Fibroblast of skin of right biceps (primary cell): ENCODE results near the gene ICAM2.

ENCODE experiments used
- DNase-seq: peaks from one replicate; pipeline ENCODE4 v3.0.0-alpha.2; 2013

ICAM2 gene

DNA sequence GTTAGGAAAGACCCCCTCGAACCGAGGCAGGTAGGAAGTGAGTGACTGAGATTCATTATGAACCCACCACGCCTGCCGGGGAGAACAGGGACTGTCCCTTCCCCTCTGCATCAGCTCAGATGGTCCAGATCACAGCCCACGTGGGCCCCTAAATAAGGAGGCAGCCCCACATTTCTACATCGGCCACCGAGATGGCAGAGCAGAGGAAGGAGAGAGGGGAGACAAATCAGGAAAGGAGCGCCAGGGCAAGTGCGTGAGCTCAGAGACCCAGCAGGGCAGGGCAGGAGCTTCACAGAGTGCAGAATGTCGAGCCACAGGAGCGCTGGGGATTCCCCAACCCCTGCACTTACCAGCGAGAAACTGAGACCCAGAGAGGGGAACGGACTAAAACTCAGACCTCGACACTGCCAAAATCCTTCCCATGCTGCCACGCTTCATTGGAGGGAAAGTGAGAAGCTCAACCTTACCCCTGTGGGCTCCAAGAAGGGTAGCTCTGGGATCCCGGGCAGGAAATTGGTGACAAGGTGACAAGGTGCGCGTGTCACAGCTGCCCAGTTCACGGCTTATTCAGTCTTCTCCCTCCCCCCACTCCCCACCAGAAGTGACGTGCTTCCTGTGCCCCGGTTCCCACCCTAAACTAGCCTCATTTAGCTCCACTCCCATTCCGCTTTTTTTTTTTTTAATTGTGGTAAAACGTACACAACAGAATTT, at the start of gene ICAM2:
ICAM2 (minus strand) TSS at position 578 of the 711 bp plus-strand sequence. CDS start 13,942 bp downstream, outside the sequence.
- no peak for DNase-seq

DNA sequence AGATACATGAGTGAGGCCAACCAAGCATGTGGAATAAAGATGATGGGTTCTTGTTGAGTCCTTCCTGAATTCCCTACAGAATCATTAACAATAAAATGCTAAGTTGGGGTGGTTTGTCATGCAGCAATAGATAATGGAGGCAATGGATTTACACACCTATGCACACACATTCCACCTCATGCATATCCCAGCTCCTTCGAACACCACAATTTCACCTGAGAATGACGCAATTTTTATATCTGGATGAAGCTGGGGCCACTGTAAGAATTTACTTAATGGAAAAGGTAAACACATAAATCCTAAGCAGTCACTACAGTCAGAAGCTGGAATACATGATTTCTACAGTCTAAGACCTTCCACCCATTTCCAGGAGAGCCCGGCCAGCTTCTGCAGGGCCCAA, 49.8 kb upstream of the ICAM2 start:
- no peak for DNase-seq

DNA sequence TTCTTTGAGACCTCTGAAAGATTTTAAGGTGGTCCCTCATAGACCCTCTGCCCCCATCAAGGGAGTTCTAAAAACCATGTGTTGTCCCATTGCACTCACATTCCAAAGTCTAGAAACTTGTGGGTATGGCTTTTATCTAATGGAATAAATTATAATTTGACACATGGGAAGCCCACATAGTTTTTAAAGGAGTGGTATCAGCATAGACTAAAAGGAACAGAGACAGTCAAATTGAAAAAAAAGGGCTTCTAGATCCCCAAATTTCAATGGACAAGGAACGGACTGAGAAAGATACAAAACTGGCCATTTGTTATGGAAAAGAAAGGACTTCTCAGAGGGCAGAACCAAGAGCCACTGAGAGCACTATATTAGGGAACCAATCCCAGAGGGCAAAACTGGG, 48.7 kb upstream of the ICAM2 start:
- DNase-seq = no peak

DNA sequence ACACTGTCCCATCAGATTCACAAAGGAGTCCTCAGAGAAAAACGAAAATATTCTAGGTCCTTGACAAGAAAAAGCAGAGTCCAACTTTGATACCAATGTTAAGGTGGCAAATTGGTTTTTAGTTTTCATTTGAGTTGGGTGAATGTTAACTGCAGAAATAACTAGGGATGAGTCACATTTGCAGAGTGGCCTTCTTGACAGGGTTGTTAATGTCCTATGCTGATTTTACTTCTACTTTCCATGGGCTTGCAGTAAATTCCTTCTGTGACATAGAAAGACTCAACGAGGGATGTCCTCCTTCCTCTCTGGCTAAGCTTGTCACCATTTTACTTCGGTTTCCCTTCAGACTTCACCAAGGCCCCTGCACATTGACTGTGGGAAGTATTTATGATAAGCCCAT, 47.2 kb upstream of the ICAM2 start:
- no peak for DNase-seq

GRCh38 chr17:64066716-64067115, 46.3 kb upstream of the ICAM2 start:
- DNase-seq = no peak

DNA sequence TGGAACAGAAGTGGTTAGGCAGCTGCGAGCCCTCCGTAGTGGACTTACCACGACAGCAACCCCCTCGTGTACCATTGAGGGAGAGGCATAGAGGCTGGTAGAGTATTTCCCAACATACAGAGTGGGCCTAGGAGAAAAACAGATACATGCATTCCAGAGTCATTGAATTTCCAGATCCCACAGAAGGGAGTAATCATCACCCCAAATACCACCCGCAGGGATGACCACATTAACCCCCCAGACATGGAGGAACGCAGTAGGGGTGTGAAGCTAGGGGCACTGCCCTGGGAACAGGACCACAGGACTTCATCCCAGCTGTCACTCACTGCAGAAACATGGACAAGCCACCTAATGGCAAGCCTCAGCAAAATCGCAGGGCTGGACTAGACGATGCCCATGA, 44.7 kb upstream of the ICAM2 start:
- no peak for DNase-seq

DNA sequence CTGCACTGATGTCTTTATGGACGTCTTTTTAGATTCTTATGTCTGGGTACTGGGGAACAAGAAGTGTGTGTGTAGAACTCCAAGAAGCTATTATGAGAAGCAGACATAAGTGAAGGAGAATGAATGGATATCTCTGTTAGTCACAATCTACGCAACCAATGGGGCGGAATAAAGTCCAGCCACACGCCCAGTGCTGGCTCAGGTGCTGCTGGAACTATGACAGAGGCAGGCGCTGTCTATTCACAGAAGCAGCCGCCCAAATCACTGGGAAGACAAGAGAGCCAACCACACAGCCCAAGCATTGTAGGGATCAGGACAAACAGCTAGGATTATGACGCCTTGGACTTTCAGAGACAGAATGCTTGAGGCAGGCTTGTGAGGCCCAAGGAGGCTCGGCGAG, 43.9 kb upstream of the ICAM2 start:
- no peak for DNase-seq

DNA sequence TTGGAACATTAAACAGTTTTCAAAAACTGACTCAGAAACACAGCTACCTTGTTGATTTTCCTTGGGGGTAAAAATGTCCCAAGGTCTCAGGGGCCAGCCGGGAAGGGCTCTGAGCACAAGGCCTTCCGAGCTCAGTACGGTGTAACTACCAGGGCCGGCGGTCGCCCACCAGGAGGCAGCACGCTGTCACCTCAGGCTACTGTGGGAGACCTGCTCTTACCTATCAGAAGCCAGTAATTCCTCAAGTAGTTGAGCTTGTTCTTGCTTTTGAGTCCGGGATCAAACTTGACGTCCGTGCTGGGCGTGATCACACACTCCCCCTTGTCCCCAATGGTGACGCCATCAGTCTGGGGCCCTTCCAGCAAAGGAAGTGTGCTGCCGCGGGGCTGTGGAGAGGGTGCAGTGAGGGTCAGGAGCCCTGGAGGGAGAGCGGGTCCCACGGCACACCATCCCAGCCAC, 43.4 kb upstream of the ICAM2 start:
- DNase-seq = peak; percentile 28

- no peak for DNase-seq
These were observed 42.7 kb upstream of the ICAM2 start for GRCh38 chr17:64063088-64063487.

DNA sequence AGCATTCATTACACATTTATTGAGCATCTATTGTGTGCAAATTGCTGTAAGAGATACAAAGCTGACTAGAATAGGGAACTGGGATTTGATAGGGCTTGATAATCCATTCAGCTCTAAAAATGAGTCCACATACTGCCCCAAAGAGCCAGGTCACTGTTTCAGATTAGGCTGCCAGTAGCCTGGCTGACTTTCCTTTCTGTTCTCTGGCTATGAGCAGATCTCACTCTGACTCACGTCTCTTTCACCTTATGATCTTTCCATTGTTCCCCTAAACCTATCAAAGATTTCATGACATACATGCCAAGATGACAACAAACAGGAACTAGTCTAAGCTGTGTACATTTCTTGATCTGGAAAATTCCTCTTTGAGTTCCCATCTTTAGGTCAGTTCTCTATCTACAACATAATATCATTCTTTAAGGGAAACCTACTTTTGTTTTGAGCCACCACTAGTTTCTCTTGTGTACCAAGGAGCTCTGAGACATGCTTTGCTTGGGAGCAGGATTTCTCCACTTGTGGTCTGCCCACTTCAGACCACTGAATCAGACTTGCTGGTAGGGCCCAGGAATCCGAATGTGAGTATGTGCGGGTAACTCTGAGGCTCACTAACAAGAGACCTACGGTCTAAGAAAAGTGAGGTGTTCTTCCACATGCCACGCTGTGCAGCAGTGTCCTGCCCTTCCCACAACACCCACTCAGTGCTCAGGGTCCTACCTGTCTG, 40.9 kb upstream of the ICAM2 start:
- DNase-seq = no peak

DNA sequence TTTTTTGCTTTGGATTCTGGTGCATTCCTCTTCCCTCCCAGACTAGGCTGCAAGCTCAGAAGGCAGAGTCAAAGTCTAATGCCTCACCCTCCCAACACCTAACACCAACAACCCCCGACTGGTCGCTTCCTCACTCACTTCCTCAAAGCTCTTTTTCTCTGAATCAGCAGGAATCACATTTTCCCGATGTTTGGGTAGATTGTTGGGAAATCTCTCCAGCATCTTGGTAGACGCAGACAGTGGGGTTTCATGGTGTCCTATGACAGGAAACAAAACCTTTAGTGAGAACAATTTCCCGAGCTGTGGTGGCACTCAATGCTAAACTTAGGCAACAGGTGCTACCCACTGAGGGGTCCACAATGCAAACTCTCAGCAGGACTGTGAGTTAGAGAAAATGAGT, 39.9 kb upstream of the ICAM2 start:
- no peak for DNase-seq

GRCh38 chr17:64059756-64060155, 39.3 kb upstream of the ICAM2 start:
- no peak for DNase-seq

DNA sequence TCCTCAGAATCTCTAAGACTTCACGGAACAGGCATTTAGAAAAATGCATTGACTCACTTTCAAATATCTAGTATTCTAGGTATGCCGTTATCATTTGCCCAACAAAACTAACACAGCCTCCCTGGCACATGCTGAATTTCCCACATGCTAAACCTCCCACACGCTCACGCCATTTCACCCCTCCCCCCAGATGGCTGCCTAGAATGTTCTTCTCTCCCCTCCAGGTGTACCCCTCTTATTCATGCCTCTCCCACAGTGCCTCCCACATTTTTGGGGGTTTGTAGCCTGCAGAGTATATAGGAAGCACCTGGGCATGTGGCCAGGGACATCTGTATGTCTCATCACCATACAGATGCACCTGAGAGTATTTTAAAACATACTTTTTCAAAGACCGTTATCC, 38.2 kb upstream of the ICAM2 start:
- no peak for DNase-seq

GRCh38 chr17:64057701-64058263, 37.3 kb upstream of the ICAM2 start:
- DNase-seq = no peak

DNA sequence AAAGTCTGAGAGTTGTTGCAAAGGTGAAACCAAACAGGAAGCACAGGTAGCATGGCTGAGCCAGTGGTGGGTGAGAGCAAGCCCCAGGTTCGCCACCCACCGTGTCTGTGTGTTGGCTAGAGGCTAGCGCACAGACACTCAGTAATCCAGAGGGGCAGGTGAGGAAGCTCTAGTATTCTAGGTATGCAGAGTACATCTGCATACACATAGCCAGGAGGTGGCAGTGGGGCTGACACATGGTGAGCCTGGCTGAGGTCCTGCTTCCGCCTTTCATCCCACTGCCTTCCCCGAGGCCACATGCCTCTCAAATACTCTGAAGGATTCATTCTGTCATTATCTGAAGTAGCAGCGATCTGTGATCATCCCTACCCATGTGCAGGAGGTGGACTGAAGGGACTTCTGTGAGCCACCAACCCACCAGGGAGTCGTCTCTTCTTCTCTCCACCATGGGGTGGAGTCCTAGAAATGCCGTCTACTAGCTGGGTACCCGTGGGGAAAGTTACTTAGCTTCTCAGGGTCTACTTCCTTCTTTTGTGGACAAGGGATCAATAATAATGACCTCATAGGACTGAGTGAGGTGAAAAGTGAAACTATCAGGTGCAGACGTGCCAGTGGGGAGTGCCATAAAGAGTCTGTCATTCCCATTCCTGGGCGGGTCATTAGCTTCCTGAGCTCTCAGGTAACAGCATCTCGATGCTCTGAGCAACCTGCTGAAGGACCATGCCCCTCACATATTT, 36.0 kb upstream of the ICAM2 start:
- no peak for DNase-seq

GRCh38 chr17:64055183-64056142, 35.0 kb upstream of the ICAM2 start:
- no peak for DNase-seq

DNA sequence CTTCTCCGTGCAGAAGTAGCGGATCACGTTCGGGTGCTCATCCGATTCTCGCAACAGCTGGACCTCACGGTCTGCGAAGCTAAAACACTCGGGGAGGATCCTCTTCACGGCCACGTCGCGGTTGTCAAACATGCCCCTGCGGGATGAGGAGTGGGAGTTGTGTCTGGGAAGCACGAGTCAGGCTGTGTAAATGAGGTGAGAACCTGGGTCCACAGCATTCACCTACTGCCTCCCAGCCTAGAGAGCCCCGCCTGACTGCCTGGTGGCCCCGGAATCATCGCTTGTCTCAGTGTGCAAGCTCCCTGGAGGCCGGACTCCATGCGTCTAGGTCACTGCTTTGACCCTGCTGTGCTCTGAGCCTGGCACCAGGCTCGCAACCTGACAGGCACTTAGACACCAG, 33.9 kb upstream of the ICAM2 start:
- no peak for DNase-seq

DNA sequence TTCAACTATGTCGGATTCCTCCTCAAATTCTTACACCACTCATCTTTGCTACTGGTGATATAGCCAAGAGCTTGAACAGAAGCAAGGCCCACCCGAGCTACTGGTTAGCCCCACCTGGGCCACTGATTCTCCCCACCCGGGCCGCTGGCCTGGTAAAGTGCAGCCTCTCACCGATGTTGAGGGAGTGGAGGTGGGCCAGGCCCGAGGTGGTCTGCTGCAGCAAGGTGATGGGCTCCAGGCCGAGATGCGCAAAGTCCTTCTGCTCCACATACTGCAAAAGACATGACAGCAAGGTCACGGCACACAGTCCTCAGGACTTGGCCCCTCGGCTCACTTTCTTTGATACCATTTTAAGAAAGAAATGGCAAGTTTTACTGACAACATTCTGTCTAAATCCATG, 32.7 kb upstream of the ICAM2 start:
- DNase-seq = no peak

GRCh38 chr17:64051153-64051552, 30.7 kb upstream of the ICAM2 start:
- DNase-seq = no peak

- DNase-seq = no peak
These were observed 28.4 kb upstream of the ICAM2 start for GRCh38 chr17:64048805-64049204.

DNA sequence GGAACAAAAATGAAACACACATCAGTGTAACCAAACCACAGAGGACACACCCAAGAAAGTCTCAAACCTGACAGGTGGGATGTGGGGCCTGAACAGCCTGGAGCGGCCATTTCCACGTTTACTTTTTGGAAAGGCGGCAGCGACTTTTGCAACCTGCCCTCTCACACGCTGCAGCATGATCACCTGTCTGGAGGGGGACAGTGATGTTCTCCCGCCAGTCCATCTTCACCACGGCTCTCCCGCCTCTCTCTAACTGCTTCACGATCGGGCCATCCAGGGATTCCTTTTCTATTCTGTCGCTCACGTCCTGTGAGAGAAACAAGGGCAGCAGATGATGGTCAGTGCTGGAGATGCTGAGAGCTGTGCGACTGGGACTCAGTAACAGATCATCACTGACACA, 24.7 kb upstream of the ICAM2 start:
- DNase-seq = no peak
